Peyer's patch (tissue), 4 donors: Measurements from ENCODE around the gene LSP1. TPM values are rescaled to one million over a fixed set of nuclear protein-coding genes. Genes with fewer than 3 reads are reported as not detected.
"Not testable (repeated sequence)": the region's sequence is repeated elsewhere in the genome, so short reads cannot be mapped to it uniquely, and the experiment has no call there.

Source experiments
- DNase-seq, 3 donors: peaks; one replicate each; pipeline ENCODE4 v3.0.0-alpha.2; 2017 to 2019
- H3K27ac ChIP-seq, 4 donors: fragments of 200-600 bp; sonication (generic); one replicate each; pipeline ENCODE4 v1.5.1; 2016 to 2019
- H3K27me3 ChIP-seq, 2 donors: fragments of 200-600 bp; sonication (generic); one replicate each; pipeline ENCODE4 v1.5.1; 2019
- H3K36me3 ChIP-seq, 3 donors: fragments of 200-600 bp; sonication (generic); one replicate each; pipeline ENCODE4 v1.5.1; 2016 to 2019
- H3K4me1 ChIP-seq, 4 donors: fragments of 200-600 bp; sonication (generic); one replicate each; pipeline ENCODE4 v1.5.1; 2016 to 2019
- H3K4me3 ChIP-seq, 4 donors: fragments of 200-600 bp; sonication (generic); 1 replicate in 3 of 4; 2 replicates in 1 of 4; pipeline ENCODE4 v1.5.1; 2016 to 2019; ENCODE audit warnings: mild to moderate bottlenecking in 1 of 4
- H3K9me3 ChIP-seq, 4 donors: fragments of 200-600 bp; sonication (generic); one replicate each; pipeline ENCODE4 v1.5.1; 2016 to 2019; ENCODE audit warnings: mild to moderate bottlenecking in 1 of 4
- POLR2A ChIP-seq, 2 donors: fragments of 450-650 bp; IDR thresholded peaks; one replicate each; pipeline ENCODE4 v1.5.1; 2017; ENCODE audit warnings: antibody characterized with exemption in 2 of 2, mild to moderate bottlenecking in 2 of 2, moderate library complexity in 2 of 2
- total RNA-seq, 4 donors: library from RNA; depleted of rRNA; stranded (reverse); fragments of >200 nt; gene quantifications; one replicate each; pipeline ENCODE4 v1.1.0, GENCODE V29; 2016
- TF ChIP-seq, protein P1 (sequence below), 6 experiments: fragments of 450-650 bp in 4 of 6; fragments of 200-600 bp in 2 of 6; sonication (generic) in 1 of 6; IDR thresholded peaks; one replicate each; pipeline ENCODE4 v1.5.1; 2017 to 2019; ENCODE audit warnings: antibody characterized with exemption in 6 of 6, mild to moderate bottlenecking in 3 of 6, moderate library complexity in 1 of 6

Gene LSP1
- total RNA-seq, 4 donors from 2014 or later = 10.6 to 175 (median 15.4) TPM

DNA sequence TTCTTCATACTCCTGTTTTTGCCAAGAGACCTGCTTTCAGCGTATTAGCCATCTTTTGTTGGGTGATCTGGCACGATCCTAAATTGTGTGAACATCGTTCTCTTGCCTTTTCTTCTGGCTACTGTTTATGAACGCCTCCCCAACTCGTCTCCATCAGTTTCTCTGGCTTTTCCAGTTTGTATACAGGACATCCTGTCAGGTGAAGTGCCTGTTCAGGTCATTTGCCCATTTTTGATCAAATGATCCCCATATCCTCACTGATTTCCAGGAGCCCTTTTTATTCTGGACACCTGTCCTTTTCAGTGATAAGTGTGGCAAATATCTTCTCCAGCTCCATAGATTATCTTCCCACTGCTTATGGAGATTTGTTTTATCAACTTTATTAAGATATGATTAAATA is 40.6 kb upstream of the LSP1 start:
- Histone ChIP-seq H3K9me3 (no peaks in the 10 kb centered on the region), H3K4me3 (no peak overlapping the region), H3K27me3 (no peaks in the 10 kb centered on the region), H3K4me1 (no peaks in the 10 kb centered on the region), H3K36me3 (no peaks in the 10 kb centered on the region), H3K27ac (no peak overlapping the region)
- TF ChIP-seq, protein P1, sequence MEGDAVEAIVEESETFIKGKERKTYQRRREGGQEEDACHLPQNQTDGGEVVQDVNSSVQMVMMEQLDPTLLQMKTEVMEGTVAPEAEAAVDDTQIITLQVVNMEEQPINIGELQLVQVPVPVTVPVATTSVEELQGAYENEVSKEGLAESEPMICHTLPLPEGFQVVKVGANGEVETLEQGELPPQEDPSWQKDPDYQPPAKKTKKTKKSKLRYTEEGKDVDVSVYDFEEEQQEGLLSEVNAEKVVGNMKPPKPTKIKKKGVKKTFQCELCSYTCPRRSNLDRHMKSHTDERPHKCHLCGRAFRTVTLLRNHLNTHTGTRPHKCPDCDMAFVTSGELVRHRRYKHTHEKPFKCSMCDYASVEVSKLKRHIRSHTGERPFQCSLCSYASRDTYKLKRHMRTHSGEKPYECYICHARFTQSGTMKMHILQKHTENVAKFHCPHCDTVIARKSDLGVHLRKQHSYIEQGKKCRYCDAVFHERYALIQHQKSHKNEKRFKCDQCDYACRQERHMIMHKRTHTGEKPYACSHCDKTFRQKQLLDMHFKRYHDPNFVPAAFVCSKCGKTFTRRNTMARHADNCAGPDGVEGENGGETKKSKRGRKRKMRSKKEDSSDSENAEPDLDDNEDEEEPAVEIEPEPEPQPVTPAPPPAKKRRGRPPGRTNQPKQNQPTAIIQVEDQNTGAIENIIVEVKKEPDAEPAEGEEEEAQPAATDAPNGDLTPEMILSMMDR (IDR thresholded peaks at IDR 0.05) = no peak
- TF ChIP-seq POLR2A (IDR thresholded peaks at IDR 0.05) = no peak
- DNase-seq = no peak

DNA sequence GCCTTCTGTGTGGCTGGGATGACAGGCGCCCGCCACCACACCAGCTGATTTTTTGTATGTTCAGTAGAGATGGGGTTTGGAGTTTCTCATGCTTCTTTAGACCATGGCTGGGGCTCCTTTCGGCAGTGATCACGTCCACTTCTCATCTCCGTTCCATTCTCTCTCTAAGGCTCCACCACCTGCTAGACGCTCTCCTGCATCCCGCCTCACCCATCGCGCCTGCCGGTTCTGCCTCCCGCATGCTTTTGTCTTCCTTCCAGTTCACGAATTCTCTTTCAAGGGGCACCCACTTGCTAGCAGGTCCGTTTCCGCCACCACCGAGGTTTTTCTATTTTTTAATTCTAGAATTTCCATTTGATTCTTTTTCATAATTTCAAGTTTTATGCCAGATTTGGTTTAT is 40.1 kb upstream of the LSP1 start:
- no peak for TF ChIP-seq POLR2A (IDR thresholded peaks at IDR 0.05)
- TF ChIP-seq, protein P1 (IDR thresholded peaks at IDR 0.05) = no peak
- H3K27ac ChIP-seq = no peak overlapping the region
- no peaks in the 10 kb centered on the region for H3K36me3 ChIP-seq
- peak in 1 of 3 donors; percentile 13 for DNase-seq
- no peaks in the 10 kb centered on the region for H3K9me3 ChIP-seq
- H3K27me3 ChIP-seq = no peaks in the 10 kb centered on the region
- no peak overlapping the region for H3K4me3 ChIP-seq
- H3K4me1 ChIP-seq = no peaks in the 10 kb centered on the region

DNA sequence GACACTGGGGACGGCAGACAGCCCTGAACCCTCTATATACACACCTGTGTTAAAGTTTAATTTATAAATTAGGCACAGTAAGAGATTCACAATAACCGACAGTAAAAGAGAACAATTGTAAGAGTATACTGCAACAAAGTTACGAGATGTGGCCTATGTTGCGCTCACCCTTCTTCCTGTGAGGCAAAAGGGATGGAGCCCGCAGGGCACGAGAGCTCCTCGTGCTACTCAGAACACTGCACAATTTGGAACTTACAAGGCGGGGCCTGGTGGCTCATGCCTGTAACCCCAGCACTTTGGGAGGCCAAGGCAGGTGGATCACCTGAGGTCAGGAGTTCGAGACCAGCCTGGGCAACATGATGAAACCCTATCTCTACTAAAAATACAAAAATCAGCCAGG is 39.5 kb upstream of the LSP1 start:
- not testable (repeated sequence) for H3K9me3 ChIP-seq, H3K27me3 ChIP-seq, H3K4me1 ChIP-seq, H3K27ac ChIP-seq, H3K36me3 ChIP-seq, H3K4me3 ChIP-seq
- peak in 1 of 3 donors; percentile 6 for DNase-seq

DNA sequence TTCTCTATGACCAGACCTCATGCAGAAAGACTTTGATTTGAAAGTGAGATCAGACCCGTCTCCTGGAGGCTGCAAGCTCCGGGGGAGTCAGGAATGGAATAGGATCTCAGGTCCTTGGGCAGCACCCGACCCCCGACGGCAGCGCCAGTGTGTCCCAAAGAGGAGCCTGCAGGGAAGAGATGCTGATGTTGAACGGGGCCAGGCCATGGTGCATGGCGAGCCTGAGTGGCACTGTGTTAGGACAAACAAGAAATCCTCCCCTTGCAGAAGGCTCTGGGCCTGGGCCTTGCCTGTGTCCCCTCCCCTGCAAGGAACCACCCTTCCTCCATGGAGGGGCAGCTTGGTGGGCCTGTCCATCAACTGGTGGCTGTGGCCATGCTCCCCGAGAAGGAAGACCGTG is 38.2 kb upstream of the LSP1 start:
- H3K27me3 ChIP-seq = no peaks in the 10 kb centered on the region
- TF ChIP-seq, protein P1 (IDR thresholded peaks at IDR 0.05) = no peak
- no peak for TF ChIP-seq POLR2A (IDR thresholded peaks at IDR 0.05)
- H3K9me3 ChIP-seq = peaks cover 0 to 10% (median 0%) of the 10 kb centered on the region in 4 donors
- no peak overlapping the region for H3K27ac ChIP-seq
- H3K4me1 ChIP-seq = no peaks in the 10 kb centered on the region
- DNase-seq = no peak
- no peak overlapping the region for H3K4me3 ChIP-seq
- no peaks in the 10 kb centered on the region for H3K36me3 ChIP-seq

DNA sequence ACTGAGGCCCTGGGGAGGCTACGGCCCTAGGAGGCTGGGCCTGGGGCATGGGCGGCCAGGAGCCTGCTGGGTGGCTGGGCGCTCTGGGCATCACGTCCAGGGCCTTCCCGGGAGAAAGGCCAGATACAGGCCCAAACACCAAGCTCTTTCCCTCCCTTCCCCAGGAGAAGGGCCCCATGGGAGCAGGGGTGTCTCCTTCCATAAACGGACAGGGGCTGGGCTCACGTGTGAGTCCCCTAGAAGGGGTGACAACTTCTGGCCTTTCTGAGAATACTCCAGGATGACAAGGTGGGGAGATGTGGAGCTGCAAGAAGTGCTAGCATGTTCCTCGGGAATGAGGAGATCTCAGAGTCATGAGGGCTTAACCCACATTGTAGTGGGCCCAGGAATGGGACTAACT is 37.6 kb upstream of the LSP1 start:
- no peak overlapping the region for H3K27ac ChIP-seq
- no peaks in the 10 kb centered on the region for H3K36me3 ChIP-seq
- DNase-seq = no peak
- no peaks in the 10 kb centered on the region for H3K4me1 ChIP-seq
- TF ChIP-seq POLR2A (IDR thresholded peaks at IDR 0.05) = no peak
- TF ChIP-seq, protein P1 (IDR thresholded peaks at IDR 0.05) = no peak
- peaks cover 0 to 10% (median 0%) of the 10 kb centered on the region in 4 donors for H3K9me3 ChIP-seq
- no peak overlapping the region for H3K4me3 ChIP-seq
- H3K27me3 ChIP-seq = no peaks in the 10 kb centered on the region

DNA sequence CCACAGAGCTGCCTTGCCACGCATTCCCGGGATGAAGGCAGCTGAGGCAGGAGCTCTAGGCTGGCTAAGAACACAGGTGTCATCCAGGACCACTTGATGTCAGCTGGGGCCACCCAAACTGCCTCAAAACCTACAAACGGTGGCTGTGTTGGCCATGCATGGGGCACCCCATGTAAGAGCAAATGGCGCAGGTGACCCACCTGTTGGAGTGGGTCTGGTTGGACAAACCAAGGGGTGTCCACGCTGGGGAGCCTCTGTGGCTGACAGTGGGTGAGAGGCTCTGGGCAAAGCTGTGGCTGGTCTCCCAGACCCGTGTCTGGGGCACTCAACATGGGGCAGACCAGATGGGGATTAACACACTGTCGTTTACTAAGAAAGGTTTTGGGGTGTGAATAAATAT is 37.1 kb upstream of the LSP1 start:
- H3K27me3 ChIP-seq = no peaks in the 10 kb centered on the region
- no peaks in the 10 kb centered on the region for H3K36me3 ChIP-seq
- DNase-seq = no peak
- no peak overlapping the region for H3K4me3 ChIP-seq
- peaks cover 0 to 10% (median 0%) of the 10 kb centered on the region in 4 donors for H3K9me3 ChIP-seq
- H3K4me1 ChIP-seq = no peaks in the 10 kb centered on the region
- TF ChIP-seq, protein P1 (IDR thresholded peaks at IDR 0.05) = no peak
- no peak for TF ChIP-seq POLR2A (IDR thresholded peaks at IDR 0.05)
- H3K27ac ChIP-seq = no peak overlapping the region
